PC-9 (cell line): Measurements from ENCODE around the gene ZSWIM3. TPM values are rescaled to one million over a fixed set of nuclear protein-coding genes. Genes with fewer than 3 reads are reported as not detected.

Source experiments
- BruUV-seq: library from RNA; stranded (reverse); fragments of 400-500 nt; replicated peaks from 2 replicates; lab custom pipeline; 2021; lab: Mats Ljungman, UMichigan
- CTCF ChIA-PET: fragments of 300-600 bp; sonication (Branson Sonifier 250); formaldehyde crosslinking; loops from one replicate; lab custom pipeline; 2022; ENCODE audit warnings: antibody characterized with exemption; lab: Charles Lee
- POLR2A ChIA-PET: fragments of 300-600 bp; sonication (Branson Sonifier 250); formaldehyde crosslinking; loops from one replicate; lab custom pipeline; 2022; ENCODE audit warnings: antibody characterized with exemption; ENCODE audit not compliant: unreplicated experiment; lab: Charles Lee
- DNase-seq, 2 experiments: peaks; one replicate each; pipeline versions ENCODE4 v3.0.0 to v3.0.0-alpha.2; 2015 to 2022; ENCODE audit warnings: mixed read lengths in 1 of 2
- H2AFZ ChIP-seq: fragments of 200-600 bp; sonication (generic); 2 replicates; pipeline ENCODE4 v1.8.1; 2017; ENCODE audit warnings: antibody characterized with exemption
- H3F3A ChIP-seq: fragments of 200-600 bp; sonication (generic); 2 replicates; pipeline ENCODE4 v1.8.1; 2017; ENCODE audit warnings: antibody characterized with exemption, mild to moderate bottlenecking, low read depth; ENCODE audit not compliant: insufficient read depth
- H3K27ac ChIP-seq: fragments of 200-600 bp; sonication (generic); 2 replicates; pipeline ENCODE4 v1.6.1; 2016; ENCODE audit warnings: mixed run types
- H3K27me3 ChIP-seq: fragments of 200-600 bp; sonication (generic); 2 replicates; pipeline ENCODE4 v1.6.1; 2016; ENCODE audit warnings: low read depth, mixed run types; ENCODE audit not compliant: insufficient read depth
- H3K36me3 ChIP-seq: fragments of 200-600 bp; sonication (generic); 2 replicates; pipeline ENCODE4 v1.6.1; 2016; ENCODE audit warnings: low read depth, mixed run types
- H3K4me1 ChIP-seq: fragments of 200-600 bp; sonication (generic); replicated peaks from 2 replicates; pipeline ENCODE4 v1.6.1; 2016; ENCODE audit warnings: mixed run types; ENCODE audit not compliant: insufficient read depth
- H3K4me2 ChIP-seq: fragments of 200-600 bp; sonication (generic); 2 replicates; pipeline ENCODE4 v1.6.1; 2017; ENCODE audit warnings: mixed run types
- H3K4me3 ChIP-seq: fragments of 200-600 bp; sonication (generic); 2 replicates; pipeline ENCODE4 v1.6.1; 2016; ENCODE audit warnings: mixed run types
- H3K79me2 ChIP-seq: fragments of 200-600 bp; sonication (generic); 2 replicates; pipeline ENCODE4 v1.6.1; 2017; ENCODE audit warnings: low read depth, mixed run types
- H3K9me2 ChIP-seq: fragments of 200-600 bp; sonication (generic); 2 replicates; pipeline ENCODE4 v1.8.1; 2017; ENCODE audit warnings: mild to moderate bottlenecking; ENCODE audit not compliant: insufficient read depth
- H3K9me3 ChIP-seq: fragments of 200-600 bp; sonication (generic); 2 replicates; pipeline ENCODE4 v1.8.1; 2016; ENCODE audit warnings: low read depth; ENCODE audit not compliant: insufficient read depth
- H4K20me1 ChIP-seq: fragments of 200-600 bp; sonication (generic); 2 replicates; pipeline ENCODE4 v1.8.1; 2017; ENCODE audit not compliant: insufficient read depth
- EZH2 ChIP-seq: fragments of 200-600 bp; sonication (generic); IDR thresholded peaks from 2 replicates; pipeline ENCODE4 v1.8.0; 2017; ENCODE audit warnings: antibody characterized with exemption, low read depth
- intact Hi-C: fragments of 100-400 bp; cut with micrococcal nuclease; formaldehyde crosslinking; loops from one replicate; pipeline ENCODE4 v1.10.0; 2022; ENCODE audit not compliant: unreplicated experiment
- total RNA-seq: library from RNA; stranded (reverse); gene quantifications from 2 replicates; pipeline ENCODE4 v1.2.3, GENCODE V29; 2021
- TF ChIP-seq, protein P1 (sequence below): fragments of 200-600 bp; sonication (generic); conservative IDR thresholded peaks from 2 replicates; pipeline ENCODE4 v1.6.1; 2017; ENCODE audit warnings: mixed run types, antibody characterized with exemption, mild to moderate bottlenecking, moderate library complexity

ZSWIM3 gene
- total RNA-seq, 1 experiment from 2014 or later: 2.7 TPM

DNA sequence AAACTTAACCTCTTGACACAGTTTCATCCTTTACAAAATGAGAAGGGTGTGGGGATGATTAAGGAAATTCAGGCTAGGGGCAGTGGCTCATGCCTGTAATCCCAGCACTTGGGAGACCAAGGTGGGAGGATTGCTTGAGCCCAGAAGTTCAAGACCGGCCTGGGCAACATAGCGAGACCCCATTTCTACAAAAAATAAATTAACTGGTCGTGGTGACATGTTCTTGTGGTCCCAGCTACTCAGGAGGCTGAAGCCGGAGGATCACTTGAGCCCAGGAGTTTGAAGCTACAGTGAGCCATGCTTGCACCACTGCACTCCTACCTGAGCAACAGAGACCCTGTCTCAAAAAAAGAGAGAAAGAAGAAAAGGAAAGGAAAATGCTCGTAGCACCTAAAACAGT is 9.0 kb downstream of the ZSWIM3 start:
- H3K27ac ChIP-seq: no peak overlapping the region

GRCh38 chr20:45867136-45867818 is 9.9 kb downstream of the ZSWIM3 start:
- CTCF ChIA-PET: no interaction called here
- H3K4me2 ChIP-seq: peak overlapping the region; percentile 25
- no TSS peak for BruUV-seq
- no peaks in the 10 kb centered on the region for H3K79me2 ChIP-seq
- peaks cover 22% of the 10 kb centered on the region; the same call in 1 of the 2 replicates for H3F3A ChIP-seq
- no peaks in the 10 kb centered on the region for H3K27me3 ChIP-seq
- intact Hi-C loops: no loop called here
- POLR2A ChIA-PET: interaction anchor here (0.6 kb wide), 5 partner anchors 11 to 74 kb away, joined by 3 to 17 read pairs (median 4); no protein-coding TSS in a partner anchor
- TF ChIP-seq, protein P1, sequence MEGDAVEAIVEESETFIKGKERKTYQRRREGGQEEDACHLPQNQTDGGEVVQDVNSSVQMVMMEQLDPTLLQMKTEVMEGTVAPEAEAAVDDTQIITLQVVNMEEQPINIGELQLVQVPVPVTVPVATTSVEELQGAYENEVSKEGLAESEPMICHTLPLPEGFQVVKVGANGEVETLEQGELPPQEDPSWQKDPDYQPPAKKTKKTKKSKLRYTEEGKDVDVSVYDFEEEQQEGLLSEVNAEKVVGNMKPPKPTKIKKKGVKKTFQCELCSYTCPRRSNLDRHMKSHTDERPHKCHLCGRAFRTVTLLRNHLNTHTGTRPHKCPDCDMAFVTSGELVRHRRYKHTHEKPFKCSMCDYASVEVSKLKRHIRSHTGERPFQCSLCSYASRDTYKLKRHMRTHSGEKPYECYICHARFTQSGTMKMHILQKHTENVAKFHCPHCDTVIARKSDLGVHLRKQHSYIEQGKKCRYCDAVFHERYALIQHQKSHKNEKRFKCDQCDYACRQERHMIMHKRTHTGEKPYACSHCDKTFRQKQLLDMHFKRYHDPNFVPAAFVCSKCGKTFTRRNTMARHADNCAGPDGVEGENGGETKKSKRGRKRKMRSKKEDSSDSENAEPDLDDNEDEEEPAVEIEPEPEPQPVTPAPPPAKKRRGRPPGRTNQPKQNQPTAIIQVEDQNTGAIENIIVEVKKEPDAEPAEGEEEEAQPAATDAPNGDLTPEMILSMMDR: no peak
- no peak for TF ChIP-seq EZH2
- no peak overlapping the region for H3K4me3 ChIP-seq
- no peaks in the 10 kb centered on the region for H3K9me3 ChIP-seq
- H2AFZ ChIP-seq: no peak overlapping the region
- no peaks in the 10 kb centered on the region for H3K9me2 ChIP-seq
- peaks cover 23% of the 10 kb centered on the region for H3K4me1 ChIP-seq
- no peaks in the 10 kb centered on the region for H4K20me1 ChIP-seq
- DNase-seq: peak in 1 of 2 experiments; percentile 30
- H3K36me3 ChIP-seq: no peaks in the 10 kb centered on the region
- peak overlapping the region; percentile 41 for H3K27ac ChIP-seq

More for the DNA sequence above, 9.0 kb downstream of the ZSWIM3 start:
- Histone ChIP-seq H3K79me2 (no peaks in the 10 kb centered on the region), H4K20me1 (no peaks in the 10 kb centered on the region), H3K27me3 (no peaks in the 10 kb centered on the region), H3K9me3 (no peaks in the 10 kb centered on the region), H3K36me3 (no peaks in the 10 kb centered on the region), H3K4me2 (no peak overlapping the region), H3K9me2 (no peaks in the 10 kb centered on the region), H3K4me1 (peaks cover 15% of the 10 kb centered on the region), H3K4me3 (no peak overlapping the region), H3F3A (peaks cover 15% of the 10 kb centered on the region; the same call in 1 of the 2 replicates), H2AFZ (no peak overlapping the region)
- TF ChIP-seq, protein P1: no peak
- no peak for TF ChIP-seq EZH2
- BruUV-seq: no TSS peak
- POLR2A ChIA-PET: interaction anchor here (0.7 kb wide), 1 partner anchor 40 kb away, joined by 11 read pairs; no protein-coding TSS in a partner anchor
- DNase-seq: no peak
- CTCF ChIA-PET: no interaction called here
- intact Hi-C loops: no loop called here

- no peaks in the 10 kb centered on the region for H3K9me3 ChIP-seq
- no peaks in the 10 kb centered on the region for H3K9me2 ChIP-seq
- H3K27ac ChIP-seq: peak overlapping the region; percentile 41
- no peaks in the 10 kb centered on the region for H3K27me3 ChIP-seq
- peak in 1 of 2 experiments; percentile 93 for DNase-seq
- ChIA-PET POLR2A (interaction anchor here (0.6 kb wide), 4 partner anchors 11 to 74 kb away, joined by 3 to 17 read pairs (median 5); no protein-coding TSS in a partner anchor), CTCF (no interaction called here)
- no peak overlapping the region for H2AFZ ChIP-seq
- H3K36me3 ChIP-seq: no peaks in the 10 kb centered on the region
- no peaks in the 10 kb centered on the region for H4K20me1 ChIP-seq
- peaks cover 25% of the 10 kb centered on the region; the same call in 1 of the 2 replicates for H3F3A ChIP-seq
- no peaks in the 10 kb centered on the region for H3K79me2 ChIP-seq
- TF ChIP-seq, protein P1: no peak
- no peak for TF ChIP-seq EZH2
- H3K4me2 ChIP-seq: peak overlapping the region; percentile 25
- BruUV-seq: no TSS peak
- peaks cover 28% of the 10 kb centered on the region for H3K4me1 ChIP-seq
- intact Hi-C loops: no loop called here
- no peak overlapping the region for H3K4me3 ChIP-seq
Measured at GRCh38 chr20:45867819-45868176, 10.4 kb downstream of the ZSWIM3 start.
